HEK293 (cell line): ENCODE measurements around the gene CLPSL1.

Experiments
- BCL6B ChIP-seq: fragments of 450-650 bp; formaldehyde crosslinking; IDR thresholded peaks from 2 replicates; pipeline ENCODE4 v1.5.1; 2017; ENCODE audit warnings: missing biosample characterization, missing genetic modification characterization
- GLIS2 ChIP-seq: fragments of 450-650 bp; formaldehyde crosslinking; IDR thresholded peaks from 2 replicates; pipeline ENCODE4 v1.5.1; 2016; ENCODE audit warnings: missing biosample characterization, missing genetic modification characterization
- HOXA7 ChIP-seq: sonication (generic); formaldehyde crosslinking; IDR thresholded peaks from 2 replicates; pipeline ENCODE4 v1.8.1; 2022; ENCODE audit warnings: missing genetic modification reagents, borderline replicate concordance
- KLF17 ChIP-seq: fragments of 450-650 bp; formaldehyde crosslinking; IDR thresholded peaks from 2 replicates; pipeline ENCODE4 v1.5.1; 2016; ENCODE audit warnings: missing biosample characterization, missing genetic modification characterization
- KLF8 ChIP-seq: fragments of 450-650 bp; formaldehyde crosslinking; IDR thresholded peaks from 2 replicates; pipeline ENCODE4 v1.5.1; 2016; ENCODE audit warnings: missing biosample characterization, missing genetic modification characterization
- SCRT1 ChIP-seq: fragments of 450-650 bp; formaldehyde crosslinking; IDR thresholded peaks from 2 replicates; pipeline ENCODE4 v1.5.1; 2016; ENCODE audit warnings: missing biosample characterization, missing genetic modification characterization, borderline replicate concordance
- SP2 ChIP-seq: fragments of 450-650 bp; formaldehyde crosslinking; IDR thresholded peaks from 2 replicates; pipeline ENCODE4 v1.5.1; 2016; ENCODE audit warnings: missing biosample characterization, missing genetic modification characterization
- ZBTB1 ChIP-seq: fragments of 450-650 bp; formaldehyde crosslinking; IDR thresholded peaks from 2 replicates; pipeline ENCODE4 v1.5.1; 2016; ENCODE audit warnings: missing biosample characterization, missing genetic modification characterization
- ZBTB44 ChIP-seq: fragments of 450-650 bp; IDR thresholded peaks from 2 replicates; pipeline ENCODE4 v1.5.1; 2018; ENCODE audit warnings: missing biosample characterization, mild to moderate bottlenecking, missing genetic modification characterization
- ZBTB6 ChIP-seq: fragments of 450-650 bp; formaldehyde crosslinking; IDR thresholded peaks from 2 replicates; pipeline ENCODE4 v1.5.1; 2017; ENCODE audit warnings: missing biosample characterization, missing genetic modification characterization
- ZFHX2 ChIP-seq: fragments of 450-650 bp; formaldehyde crosslinking; conservative IDR thresholded peaks from 2 replicates; pipeline ENCODE4 v1.5.1; 2016; ENCODE audit warnings: missing biosample characterization, missing genetic modification characterization
- ZNF19 ChIP-seq: fragments of 450-650 bp; formaldehyde crosslinking; IDR thresholded peaks from 2 replicates; pipeline ENCODE4; 2016; ENCODE audit warnings: missing biosample characterization, missing genetic modification characterization, low read depth
- ZNF239 ChIP-seq: fragments of 450-650 bp; formaldehyde crosslinking; IDR thresholded peaks from 2 replicates; pipeline ENCODE4 v1.5.1; 2016; ENCODE audit warnings: missing biosample characterization, missing genetic modification characterization
- ZNF280C ChIP-seq: fragments of 450-650 bp; formaldehyde crosslinking; IDR thresholded peaks from 2 replicates; pipeline ENCODE4 v1.5.1; 2016; ENCODE audit warnings: missing biosample characterization, missing genetic modification characterization
- ZNF324 ChIP-seq: fragments of 450-650 bp; formaldehyde crosslinking; IDR thresholded peaks from 2 replicates; pipeline ENCODE4 v1.5.1; 2016; ENCODE audit warnings: missing biosample characterization, missing genetic modification characterization
- ZNF416 ChIP-seq: fragments of 450-650 bp; formaldehyde crosslinking; IDR thresholded peaks from 2 replicates; pipeline ENCODE4 v1.5.1; 2016; ENCODE audit warnings: missing biosample characterization, missing genetic modification characterization
- ZNF423 ChIP-seq: fragments of 450-650 bp; formaldehyde crosslinking; IDR thresholded peaks from 2 replicates; pipeline ENCODE4 v1.5.1; 2016; ENCODE audit warnings: missing biosample characterization, missing genetic modification characterization
- ZNF473 ChIP-seq: fragments of 450-650 bp; formaldehyde crosslinking; IDR thresholded peaks from 2 replicates; pipeline ENCODE4 v1.5.1; 2017; ENCODE audit warnings: missing biosample characterization, missing genetic modification characterization
- ZNF513 ChIP-seq: fragments of 450-650 bp; IDR thresholded peaks from 2 replicates; pipeline ENCODE4 v1.5.1; 2018; ENCODE audit warnings: missing biosample characterization, missing genetic modification characterization
- ZNF549 ChIP-seq: fragments of 450-650 bp; IDR thresholded peaks from 2 replicates; pipeline ENCODE4 v1.5.1; 2018; ENCODE audit warnings: missing biosample characterization, missing genetic modification characterization, mild to moderate bottlenecking, inconsistent platforms, moderate library complexity
- ZNF560 ChIP-seq: fragments of 450-650 bp; formaldehyde crosslinking; IDR thresholded peaks from 2 replicates; pipeline ENCODE4 v1.5.1; 2017; ENCODE audit warnings: missing biosample characterization, missing genetic modification characterization, borderline replicate concordance
- ZNF561 ChIP-seq: fragments of 450-650 bp; IDR thresholded peaks from 2 replicates; pipeline ENCODE4 v1.5.1; 2018; ENCODE audit warnings: missing biosample characterization, missing genetic modification characterization, borderline replicate concordance
- ZNF580 ChIP-seq: fragments of 450-650 bp; formaldehyde crosslinking; IDR thresholded peaks from 2 replicates; pipeline ENCODE4 v1.5.1; 2016; ENCODE audit warnings: missing biosample characterization, missing genetic modification characterization
- ZNF600 ChIP-seq: fragments of 450-650 bp; formaldehyde crosslinking; IDR thresholded peaks from 2 replicates; pipeline ENCODE4 v1.5.1; 2016; ENCODE audit warnings: missing biosample characterization, missing genetic modification characterization
- ZNF658 ChIP-seq: fragments of 450-650 bp; formaldehyde crosslinking; IDR thresholded peaks from 2 replicates; pipeline ENCODE4; 2016; ENCODE audit warnings: missing biosample characterization, missing genetic modification characterization
- ZNF670 ChIP-seq: fragments of 450-650 bp; formaldehyde crosslinking; IDR thresholded peaks from 2 replicates; pipeline ENCODE4 v1.5.1; 2016; ENCODE audit warnings: missing biosample characterization, missing genetic modification characterization, low read depth
- ZNF692 ChIP-seq: fragments of 450-650 bp; formaldehyde crosslinking; IDR thresholded peaks from 2 replicates; pipeline ENCODE4 v1.5.1; 2016; ENCODE audit warnings: missing biosample characterization, missing genetic modification characterization
- ZNF701 ChIP-seq: fragments of 450-650 bp; formaldehyde crosslinking; IDR thresholded peaks from 2 replicates; pipeline ENCODE4 v1.5.1; 2016; ENCODE audit warnings: missing biosample characterization, missing genetic modification characterization
- ZNF768 ChIP-seq: fragments of 450-650 bp; formaldehyde crosslinking; IDR thresholded peaks from 2 replicates; pipeline ENCODE4 v1.5.1; 2018; ENCODE audit warnings: missing biosample characterization, mild to moderate bottlenecking, missing genetic modification characterization
- ZNF843 ChIP-seq: fragments of 450-650 bp; formaldehyde crosslinking; IDR thresholded peaks from 2 replicates; pipeline ENCODE4 v1.5.1; 2016; ENCODE audit warnings: missing biosample characterization, missing genetic modification characterization

Gene CLPSL1

GRCh38 chr6:35808688-35809087 lies 27.9 kb downstream of the CLPSL1 start (continued):
- TF ChIP-seq ZNF473 (tag by site-specific recombination) (no peak), ZNF324 (tag by site-specific recombination) (no peak), ZNF580 (tag by site-specific recombination) (no peak), ZFHX2 (tag by site-specific recombination) (peak; percentile 61), ZNF513 (tag by site-specific recombination) (no peak), ZBTB1 (no peak), HOXA7 (no peak), ZNF600 (peak; percentile 96), KLF8 (tag by site-specific recombination) (no peak), ZBTB6 (tag by site-specific recombination) (no peak), ZNF701 (no peak), ZBTB44 (tag by site-specific recombination) (no peak), ZNF658 (tag by site-specific recombination) (no peak), SP2 (tag by site-specific recombination) (no peak), ZNF19 (no peak), BCL6B (tag by site-specific recombination) (no peak), ZNF561 (no peak), ZNF560 (tag by site-specific recombination) (no peak), ZNF416 (tag by site-specific recombination) (no peak), ZNF670 (tag by site-specific recombination) (no peak), ZNF423 (tag by site-specific recombination) (no peak), SCRT1 (tag by site-specific recombination) (no peak), ZNF768 (no peak), ZNF280C (no peak), ZNF239 (tag by site-specific recombination) (no peak), KLF17 (tag by site-specific recombination) (no peak), ZNF549 (tag by site-specific recombination) (no peak), GLIS2 (tag by site-specific recombination) (no peak), ZNF692 (tag by site-specific recombination) (peak; percentile 67), ZNF843 (tag by site-specific recombination) (no peak)
